Effector CD8-positive, alpha-beta T cell (primary cell): ENCODE data around the gene INTS4.
"Not testable (repeated sequence)": the region's sequence is repeated elsewhere in the genome, so short reads cannot be mapped to it uniquely, and the experiment has no call there.

Source experiments
- DNase-seq: peaks from one replicate; lab custom pipeline; 2025; lab: John Stamatoyannopoulos, UW

The INTS4 gene

DNA sequence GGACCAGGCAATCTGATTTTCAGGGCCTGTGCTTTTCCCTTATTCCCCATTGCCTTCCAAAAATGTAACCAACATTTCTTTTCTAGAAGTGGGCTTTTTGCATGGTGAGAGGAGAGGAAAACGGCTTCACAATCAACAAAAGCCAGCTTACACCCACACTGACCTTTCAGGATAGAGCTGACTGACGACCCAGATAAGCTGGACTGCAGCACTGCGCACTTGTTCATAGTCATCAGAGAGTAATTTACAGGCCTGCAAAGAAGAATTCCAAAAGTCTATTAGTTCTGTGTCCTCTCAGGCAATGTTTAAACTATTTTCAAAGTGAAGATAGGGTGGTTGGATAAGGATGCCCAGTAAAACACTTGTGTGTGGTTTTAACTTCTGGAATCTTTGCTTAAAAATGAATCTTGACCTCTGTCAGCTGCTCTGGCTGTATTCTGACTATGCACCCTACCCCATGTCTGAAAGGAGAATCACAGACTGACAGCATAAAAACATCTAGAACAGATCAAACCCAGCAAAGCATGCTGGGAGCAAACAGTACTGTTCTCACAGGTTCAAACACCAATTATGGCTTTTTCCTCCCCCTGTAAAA, 35.8 kb downstream of the INTS4 start:
- not testable (repeated sequence) for DNase-seq

DNA sequence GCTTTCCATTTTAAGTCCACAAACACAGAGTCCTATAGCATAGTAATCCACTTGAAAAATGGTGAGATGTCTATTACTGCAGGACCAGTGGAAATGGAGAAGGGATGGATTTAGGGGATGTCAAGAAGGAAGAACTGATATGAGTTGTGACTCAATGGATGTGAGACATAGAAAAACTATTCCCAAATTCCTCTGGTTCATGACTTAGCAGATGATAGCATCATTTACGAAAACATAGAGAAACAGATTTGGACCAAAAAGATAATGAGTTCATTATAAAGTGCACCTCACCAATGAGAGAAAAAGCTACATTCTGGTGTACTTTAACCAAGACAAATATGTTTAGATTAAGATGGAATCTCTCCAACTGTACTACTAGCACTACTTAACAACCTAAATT, 51.2 kb downstream of the INTS4 start:
- DNase-seq = not testable (repeated sequence)

DNA sequence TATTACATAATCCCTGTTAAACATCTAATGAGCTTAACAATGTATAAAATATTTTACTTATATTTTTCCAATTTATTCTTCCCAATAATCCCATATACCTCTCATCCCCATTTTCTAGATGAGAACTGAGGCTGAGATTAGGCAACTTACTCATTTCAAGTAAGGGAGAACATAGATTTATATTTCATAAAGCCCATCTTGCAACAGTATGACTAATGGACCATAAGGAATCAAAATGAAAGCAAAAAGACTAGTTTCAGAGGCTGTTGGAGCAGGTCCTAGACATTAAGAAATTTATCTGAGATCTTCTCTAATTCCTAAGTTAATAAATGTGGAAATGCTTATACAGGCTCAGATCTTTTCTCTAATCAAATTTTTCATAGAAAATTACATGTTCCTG, 52.0 kb downstream of the INTS4 start:
- DNase-seq = not testable (repeated sequence)

DNA sequence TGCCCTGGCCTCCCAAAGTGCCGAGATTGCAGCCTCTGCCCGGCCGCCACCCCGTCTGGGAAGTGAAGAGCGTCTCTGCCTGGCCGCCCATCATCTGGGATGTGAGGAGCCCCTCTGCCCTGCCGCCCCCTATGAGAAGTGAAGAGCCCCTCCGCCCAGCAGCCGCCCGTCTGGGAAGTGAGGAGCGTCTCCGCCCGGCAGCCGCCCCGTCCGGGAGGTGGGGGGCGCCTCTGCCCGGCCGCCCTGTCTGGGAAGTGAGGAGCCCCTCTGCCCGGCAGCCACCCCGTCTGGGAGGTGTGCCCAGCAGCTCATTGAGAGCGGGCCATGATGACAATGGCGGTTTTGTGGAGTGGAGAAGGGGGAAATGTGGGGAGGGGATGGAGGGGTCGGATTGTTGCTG, 60.9 kb downstream of the INTS4 start:
- DNase-seq = not testable (repeated sequence)

DNA sequence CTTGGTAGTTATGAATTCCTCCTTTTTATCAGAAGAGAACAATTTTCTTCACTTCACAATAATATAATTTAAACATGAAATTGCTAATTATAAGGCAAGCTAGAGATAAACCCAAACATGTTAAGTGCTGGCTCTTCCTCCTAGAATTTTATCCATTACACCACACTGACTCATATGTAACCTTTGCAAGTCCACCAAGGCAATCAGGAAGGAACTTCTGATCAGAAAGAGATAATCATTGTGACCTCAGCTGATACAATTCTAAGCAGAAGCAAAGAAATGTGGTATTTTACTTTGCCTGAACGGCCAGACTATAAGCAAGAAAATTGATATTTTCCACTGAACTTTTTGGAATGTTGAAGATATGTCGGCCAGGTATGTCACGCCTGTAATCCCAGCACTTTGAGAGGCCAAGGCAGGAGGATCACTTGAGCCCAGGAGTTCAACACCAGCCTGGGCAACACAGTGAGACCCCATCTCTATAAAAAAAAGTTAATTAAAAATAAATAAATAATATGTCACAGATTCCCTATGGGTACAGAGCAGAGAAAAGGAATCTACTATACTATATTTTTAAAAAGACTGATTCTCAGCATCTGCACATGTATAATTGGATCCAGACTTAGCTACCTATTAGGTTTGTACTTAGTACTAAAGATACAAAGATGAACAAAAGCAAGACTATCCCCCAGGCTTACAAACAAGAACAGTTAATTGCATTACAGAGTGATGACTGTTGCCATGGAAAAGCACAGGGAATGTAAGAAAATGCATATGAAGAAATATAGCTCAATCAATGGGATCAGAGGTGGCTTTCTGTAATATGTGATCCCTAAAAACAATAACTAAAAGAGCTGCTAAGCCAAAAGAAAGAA, 63.9 kb downstream of the INTS4 start:
- not testable (repeated sequence) for DNase-seq

DNA sequence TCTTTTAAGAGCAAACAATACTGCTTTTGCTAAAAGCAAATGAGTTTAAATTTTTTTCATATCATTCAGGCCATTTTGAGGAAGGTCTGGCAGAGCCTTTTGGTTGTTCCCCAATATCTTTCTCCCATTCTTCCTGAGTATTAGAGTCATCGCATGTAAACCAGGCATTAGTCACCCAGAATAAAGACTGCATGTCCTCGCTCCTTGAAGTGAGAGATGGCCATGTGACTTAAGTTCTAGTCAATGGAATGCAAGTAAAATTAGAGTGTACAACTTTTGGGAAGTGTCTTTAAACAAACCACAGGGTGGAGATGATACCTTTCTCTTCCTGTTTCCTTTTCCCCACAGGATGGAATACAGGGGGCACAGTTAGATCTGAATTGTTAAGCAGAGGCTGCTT, 76.8 kb downstream of the INTS4 start:
- DNase-seq = not testable (repeated sequence)

DNA sequence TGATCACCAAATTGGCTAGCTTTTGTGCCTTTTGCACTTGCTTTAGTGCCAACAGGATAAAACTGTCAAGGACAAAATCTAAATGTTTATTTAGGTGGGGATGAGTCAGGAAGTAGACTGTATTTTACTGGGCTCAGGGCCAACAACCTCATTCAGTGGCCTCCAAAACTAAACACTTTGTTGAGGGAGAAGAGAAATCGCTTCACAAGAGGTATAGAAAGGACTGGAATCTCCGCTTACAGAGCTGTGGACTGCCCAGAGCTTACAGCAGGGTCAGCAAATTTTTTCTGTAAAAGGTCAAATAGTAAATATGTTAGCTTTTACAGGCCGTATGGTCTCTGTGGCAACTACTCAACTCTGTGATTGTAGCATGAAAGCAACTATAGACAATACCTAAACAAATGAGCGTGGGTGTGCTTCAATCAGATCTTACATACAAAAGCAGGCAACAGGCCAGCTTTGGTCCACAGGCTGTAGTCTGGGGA, 80.1 kb downstream of the INTS4 start:
- not testable (repeated sequence) for DNase-seq

DNA sequence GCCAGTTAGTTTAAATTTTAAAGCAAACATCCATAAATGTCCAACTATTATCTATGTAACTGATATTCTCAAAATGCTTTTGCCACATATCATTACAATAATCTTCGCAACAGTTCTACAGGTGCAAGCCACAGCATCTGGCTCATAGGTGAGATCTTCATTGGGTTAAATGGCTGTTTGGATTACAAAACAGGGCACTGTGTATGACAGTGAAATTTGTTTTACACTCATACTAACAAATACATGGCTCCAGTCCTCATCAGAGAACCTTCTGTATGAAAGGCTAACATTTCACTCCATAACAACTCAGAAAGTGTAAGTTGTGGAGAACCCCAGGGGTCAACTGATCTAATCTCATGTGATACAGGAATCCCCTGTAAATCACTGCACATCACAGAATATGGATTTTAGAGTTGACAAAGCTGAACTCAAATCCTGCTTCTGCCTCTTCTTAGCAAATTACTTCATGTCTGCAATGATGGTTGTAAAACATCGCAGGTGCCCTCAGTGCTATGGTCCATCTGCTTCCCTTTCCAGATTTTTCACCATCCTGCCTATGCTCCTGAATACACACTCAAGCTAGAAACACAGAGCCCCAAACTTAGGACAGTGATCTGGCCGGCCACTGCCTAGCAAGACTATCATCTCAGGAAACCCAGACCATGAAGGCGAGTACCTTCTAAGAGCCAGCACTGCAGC, 80.7 kb downstream of the INTS4 start:
- not testable (repeated sequence) for DNase-seq

DNA sequence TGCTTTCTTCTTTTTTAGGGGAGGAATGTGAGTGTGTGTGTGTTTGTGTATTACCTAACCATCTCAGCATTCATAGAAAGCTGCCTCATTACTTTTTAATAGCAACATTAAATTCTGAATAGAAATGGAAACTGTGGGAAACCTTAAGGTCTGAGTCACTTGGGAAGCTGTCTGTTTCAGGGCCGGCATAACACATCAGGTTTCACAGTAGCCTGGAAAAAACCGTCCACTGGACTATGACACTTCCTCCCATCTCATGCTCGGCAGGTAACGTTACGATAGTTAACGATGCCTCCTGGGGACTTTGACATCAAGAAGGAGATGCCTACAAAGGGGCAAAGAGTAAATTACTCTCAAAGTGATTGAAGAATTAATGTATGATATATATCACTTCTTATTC, 83.6 kb downstream of the INTS4 start:
- not testable (repeated sequence) for DNase-seq

DNA sequence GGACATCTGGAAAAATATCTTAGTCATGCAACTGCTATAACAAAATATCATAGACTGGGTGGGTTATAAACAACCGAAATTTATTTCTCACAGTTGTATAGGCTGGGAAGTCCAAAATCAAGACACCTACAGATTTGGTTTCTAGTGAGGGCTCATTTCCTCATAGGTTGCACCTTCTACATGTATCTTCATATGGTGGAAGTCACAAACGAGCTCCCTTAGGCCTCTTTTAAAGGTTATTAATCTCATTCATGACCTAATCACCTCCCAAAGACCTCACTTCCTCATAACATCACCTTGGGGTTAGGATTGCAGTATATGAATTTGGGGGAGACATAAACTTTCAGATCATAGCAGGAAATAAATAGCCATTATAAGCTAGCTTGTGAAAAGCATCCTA, 85.2 kb downstream of the INTS4 start:
- no peak for DNase-seq

DNA sequence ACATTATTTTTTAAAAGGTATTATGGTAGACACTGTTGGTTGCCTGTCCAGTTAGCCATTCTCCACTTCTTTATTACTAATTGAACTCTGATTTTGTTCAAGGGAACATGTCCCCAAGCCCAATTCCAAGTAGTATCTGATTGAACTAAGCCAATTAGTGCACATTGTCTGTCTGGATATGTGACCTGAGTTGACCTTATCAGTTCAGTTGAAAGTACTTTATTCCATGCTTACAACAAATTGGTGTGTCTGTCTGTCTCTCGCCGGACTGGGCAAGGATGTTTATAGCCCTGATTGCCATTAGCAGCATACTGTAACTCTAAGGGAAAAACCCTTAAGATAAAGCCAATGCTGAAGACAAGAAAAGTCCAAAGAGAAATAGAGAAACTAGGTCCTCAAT, 85.6 kb downstream of the INTS4 start:
- no peak for DNase-seq

DNA sequence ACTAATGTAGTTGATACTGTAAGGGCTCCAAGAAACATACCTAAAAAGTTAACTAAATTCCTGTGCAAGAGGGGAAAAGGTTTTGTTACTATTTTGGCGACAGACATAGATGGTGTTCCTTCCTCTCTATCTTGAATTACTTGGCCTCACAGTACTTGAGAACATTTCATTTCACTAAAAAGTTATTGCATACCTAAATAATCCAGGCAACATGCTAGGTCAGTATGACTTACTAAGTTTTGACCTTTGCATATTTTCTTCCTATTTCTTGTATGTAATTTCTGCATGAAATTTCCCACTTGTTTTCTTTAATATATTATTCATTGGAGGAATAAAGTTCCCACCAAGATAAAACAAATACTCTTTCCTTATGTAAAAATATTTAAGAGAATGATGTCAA, 99.5 kb downstream of the INTS4 start:
- not testable (repeated sequence) for DNase-seq

DNA sequence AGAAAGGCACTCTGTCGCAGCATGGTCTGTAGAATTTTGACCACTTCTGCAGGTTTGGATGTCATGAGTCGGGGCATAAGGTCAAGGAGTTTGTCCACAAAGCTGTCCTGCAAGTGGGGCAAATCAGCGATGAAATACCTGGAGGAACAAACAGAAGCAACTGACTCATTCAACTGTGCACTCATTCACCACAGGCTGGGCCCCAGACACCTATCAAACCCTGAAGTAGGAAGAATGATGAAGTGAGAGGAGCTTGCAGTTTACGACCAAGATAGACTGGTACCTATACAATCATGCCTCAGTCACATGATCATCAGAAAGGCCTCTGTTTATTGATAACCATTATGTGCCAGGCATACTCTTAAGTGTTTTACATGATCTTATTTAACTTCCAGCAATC, 102.8 kb downstream of the INTS4 start:
- not testable (repeated sequence) for DNase-seq

DNA sequence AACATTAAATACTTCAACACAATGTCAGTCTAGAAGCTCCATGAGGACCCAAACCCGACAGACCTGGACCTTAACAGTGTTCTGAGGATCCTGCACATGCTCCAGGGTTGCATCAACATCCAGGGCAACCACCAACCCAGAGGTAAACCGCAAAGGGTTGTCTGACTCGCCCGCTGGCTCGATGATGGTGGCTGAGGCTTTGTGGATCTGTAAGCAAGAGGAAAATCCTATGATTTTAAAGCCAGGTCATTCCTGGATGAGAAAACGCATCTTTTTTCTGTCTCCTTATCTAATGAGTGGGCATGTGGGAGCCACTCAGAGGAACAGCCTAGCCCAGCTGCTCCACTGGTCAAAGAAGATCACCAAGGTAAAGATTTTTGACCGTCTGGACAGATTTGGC, 103.2 kb downstream of the INTS4 start:
- DNase-seq = not testable (repeated sequence)

DNA sequence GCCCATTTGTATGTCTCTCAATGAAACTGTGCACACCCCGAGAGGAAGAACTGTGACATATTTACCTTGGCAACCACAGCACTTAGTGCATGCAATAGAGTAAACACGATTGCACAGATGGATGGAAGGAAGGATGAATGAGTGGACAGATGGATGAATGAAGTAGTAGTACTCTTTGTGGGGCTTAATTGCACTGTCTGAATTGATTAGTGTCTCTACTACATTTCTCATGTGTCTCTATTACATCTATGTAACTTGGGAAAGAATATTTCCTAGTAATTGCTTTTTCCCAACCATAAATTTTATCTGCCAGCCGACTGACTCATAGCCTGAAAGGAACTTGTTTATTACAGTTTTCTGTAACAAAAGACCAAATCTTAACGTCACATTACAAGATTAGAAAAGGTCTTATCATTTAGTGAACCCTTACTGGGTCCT, 103.8 kb downstream of the INTS4 start:
- DNase-seq = not testable (repeated sequence)

DNA sequence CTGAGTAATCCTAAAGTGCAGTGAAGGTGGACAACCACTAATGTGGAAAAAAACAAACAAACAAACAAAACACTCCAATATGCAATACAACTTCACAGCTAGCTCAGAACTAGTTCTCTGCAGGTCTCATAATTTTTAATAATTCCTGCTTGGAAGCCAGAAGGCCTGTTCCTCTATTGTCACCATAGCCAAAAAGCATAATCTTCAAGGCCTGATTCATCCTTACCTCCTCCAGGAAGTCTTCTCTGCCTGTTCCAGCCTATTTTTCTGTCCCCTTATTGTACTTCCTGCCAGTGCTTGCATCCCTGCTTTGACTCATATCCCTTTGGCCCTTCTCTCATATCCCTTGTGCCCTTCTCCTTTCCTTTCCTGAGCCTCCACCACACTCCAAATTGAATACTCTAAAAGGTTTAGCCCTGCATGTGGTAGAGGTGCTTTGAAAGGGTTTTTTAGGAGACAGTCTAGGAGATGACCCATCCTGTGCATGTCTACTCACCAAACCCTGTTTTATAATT, 104.3 kb downstream of the INTS4 start:
- DNase-seq = not testable (repeated sequence)

DNA sequence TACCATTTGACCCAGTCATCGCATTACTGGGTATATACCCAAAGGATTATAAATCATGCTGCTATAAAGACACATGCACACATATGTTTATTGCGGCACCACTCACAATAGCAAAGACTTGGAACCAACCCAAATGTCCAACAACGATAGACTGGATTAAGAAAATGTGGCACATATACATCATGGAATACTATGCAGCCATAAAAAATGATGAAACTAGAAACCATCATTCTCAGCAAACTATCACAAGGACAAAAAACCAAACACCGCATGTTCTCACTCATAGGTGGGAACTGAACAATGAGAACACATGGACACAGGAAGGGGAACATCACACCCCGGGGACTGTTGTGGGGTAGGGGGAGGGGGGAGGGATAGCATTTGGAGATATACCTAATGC, 105.4 kb downstream of the INTS4 start:
- DNase-seq = not testable (repeated sequence)

DNA sequence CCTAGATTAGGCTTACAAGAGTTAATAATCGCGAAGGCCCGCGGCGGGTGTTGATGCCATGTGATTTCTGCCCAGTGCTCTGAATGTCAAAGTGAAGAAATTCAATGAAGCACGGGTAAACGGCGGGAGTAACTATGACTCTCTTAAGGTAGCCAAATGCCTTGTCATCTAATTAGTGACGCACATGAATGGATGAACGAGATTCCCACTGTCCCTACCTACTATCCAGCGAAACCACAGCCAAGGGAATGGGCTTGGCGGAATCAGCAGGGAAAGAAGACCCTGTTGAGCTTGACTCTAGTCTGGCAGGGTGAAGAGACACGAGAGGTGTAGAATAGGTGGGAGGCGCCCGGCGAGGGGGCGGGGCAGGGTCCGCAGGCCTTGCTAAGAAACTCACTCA, 108.1 kb downstream of the INTS4 start:
- DNase-seq = no peak

DNA sequence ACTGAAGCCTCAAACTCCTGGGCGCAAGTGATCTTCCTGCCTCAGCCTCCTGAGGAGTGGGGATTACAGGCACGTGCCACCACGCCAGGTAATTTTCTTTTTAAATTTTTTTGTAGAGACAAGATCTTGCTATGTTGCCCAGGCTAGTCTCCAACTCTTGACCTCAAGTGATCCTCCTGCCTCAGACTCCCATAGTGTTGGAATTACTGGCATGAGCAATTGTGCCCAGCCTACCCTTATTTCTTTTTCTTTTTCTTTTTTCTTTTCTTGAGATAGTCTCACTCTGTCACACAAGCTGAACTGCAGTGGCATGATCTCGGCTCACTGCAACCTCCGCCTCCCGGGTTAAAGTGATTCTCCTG, 109.7 kb downstream of the INTS4 start:
- DNase-seq = no peak

DNA sequence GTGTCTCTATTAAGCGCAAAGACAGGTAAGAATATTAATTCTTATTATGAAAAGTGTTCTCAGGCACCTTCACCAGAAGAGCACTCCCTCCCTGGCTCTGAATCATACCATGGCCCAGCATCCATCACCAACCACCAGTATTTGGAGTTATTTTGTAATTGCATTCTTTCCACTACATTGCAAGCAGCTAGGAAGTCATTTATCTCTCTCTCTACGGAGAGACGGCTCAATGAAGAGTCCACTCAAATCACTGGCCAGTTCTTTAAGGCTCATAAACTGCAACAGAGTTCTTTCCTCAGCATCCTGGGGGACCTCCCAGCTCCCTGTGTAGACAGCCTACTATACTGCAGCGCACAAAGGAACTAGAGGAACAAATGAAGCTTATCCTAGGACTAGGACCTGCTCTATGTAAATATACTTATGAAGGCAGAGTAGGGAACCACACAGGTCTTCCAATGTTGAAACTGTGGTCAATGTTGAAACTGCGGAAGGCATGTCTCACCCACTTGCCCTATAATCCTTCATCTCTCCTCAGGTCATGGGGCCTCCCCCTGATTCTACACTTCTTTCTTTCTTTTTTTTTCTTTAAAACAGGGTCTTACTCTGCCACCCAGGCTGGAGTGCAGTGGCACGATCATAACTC, 110.2 kb downstream of the INTS4 start:
- DNase-seq = no peak

DNA sequence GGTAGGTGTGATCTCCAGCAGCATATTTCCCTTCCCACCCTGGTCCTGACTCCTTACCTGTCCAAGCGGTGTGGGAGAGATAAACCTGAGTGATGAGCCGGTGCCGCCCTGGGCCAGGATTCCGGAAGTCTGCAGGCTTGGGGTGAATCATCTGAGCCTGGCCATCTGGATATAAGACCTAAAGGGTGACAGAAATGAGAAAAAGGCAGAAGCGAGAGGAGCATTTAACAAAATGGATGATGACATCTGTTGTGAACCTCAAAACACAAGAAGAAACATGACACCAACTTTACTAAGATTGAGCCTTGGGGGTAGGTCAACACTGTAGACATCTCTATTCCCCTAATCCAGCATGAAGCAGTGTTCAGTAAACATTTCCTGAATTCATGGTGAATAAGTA, 110.7 kb downstream of the INTS4 start:
- DNase-seq = no peak

DNA sequence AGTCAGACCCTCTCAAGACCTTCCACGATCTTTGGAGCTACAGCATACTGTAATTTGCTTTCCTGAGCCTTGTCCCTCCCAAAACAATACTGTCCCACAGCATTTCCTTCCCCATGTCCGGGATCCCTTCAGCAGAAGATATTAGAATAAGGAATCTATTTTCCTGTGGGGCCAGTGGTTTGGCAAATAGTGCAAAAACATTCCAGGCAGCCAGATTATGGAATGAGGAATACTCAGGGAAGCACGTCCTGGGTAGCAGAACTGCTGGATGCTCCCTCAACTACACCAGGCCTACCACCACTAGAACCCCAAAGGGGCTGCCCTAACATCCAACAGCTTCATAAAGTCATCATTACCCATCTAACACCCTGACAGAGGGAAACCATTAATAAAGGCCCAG, 112.1 kb downstream of the INTS4 start:
- DNase-seq = no peak
